Stimulated activated CD8-positive, alpha-beta memory T cell treated with anti-CD3 and anti-CD28 coated beads, Interleukin-2, amount 100 ng/mL, for 48 hours (primary cell): ENCODE measurements around the gene CSRP1.
"Not testable (repeated sequence)": the region's sequence is repeated elsewhere in the genome, so short reads cannot be mapped to it uniquely, and the experiment has no call there.

Experiments
- DNase-seq, 2 donors: peaks; one replicate each; pipeline ENCODE4 v3.0.0-alpha.2; 2020; ENCODE audit warnings: low read depth in 2 of 2

Gene CSRP1

GRCh38 chr1:201478666-201479065, 28.3 kb downstream of the CSRP1 start:
- DNase-seq = not testable (repeated sequence)

GRCh38 chr1:201476670-201477344, 30.1 kb downstream of the CSRP1 start:
- DNase-seq = no peak

GRCh38 chr1:201475915-201476669, 30.8 kb downstream of the CSRP1 start:
- DNase-seq = no peak

- no peak for DNase-seq
Measured at GRCh38 chr1:201475130-201475529, 31.8 kb downstream of the CSRP1 start.

GRCh38 chr1:201473296-201473695, 33.6 kb downstream of the CSRP1 start:
- DNase-seq = no peak

DNA sequence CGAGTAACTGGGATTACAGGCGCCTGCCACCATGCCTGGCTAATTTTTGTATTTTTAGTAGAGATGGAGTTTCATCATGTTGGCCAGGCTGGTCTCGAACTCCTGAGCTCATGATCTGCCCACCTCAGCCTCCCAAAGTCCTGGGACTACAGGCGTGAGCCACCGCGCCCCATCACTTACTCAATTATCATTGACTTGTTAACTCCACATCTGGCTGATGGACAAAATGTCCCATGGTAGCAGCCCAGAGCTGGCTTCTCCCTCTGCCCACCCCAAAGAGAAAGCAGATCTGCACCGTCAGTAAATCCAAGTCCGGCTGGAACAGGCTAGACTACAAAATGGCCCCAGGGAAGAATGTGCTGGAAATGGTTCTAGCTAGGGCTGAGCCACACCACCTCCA, 34.6 kb downstream of the CSRP1 start:
- DNase-seq = not testable (repeated sequence)

DNA sequence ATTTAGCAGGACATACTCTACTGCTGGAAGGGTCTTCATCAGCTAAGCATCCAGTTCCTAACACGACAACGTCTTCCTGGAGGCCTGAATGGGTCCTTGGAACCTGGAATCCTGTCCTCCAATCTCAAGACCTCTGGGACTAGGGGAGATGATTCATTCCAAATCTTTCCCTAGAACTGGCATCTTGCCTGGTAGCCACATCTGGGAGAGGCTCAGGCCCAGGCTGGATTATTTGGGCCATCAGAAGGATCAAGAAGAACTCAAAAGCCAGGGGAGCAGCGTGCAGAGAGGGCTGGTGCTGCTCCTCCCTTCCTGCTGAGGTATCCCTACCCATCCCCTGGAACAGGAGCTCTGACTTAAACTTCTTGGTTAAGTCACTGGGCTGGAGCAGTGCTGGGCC, 35.2 kb downstream of the CSRP1 start:
- no peak for DNase-seq

- DNase-seq = no peak
Measured at GRCh38 chr1:201470581-201470980, 36.3 kb downstream of the CSRP1 start.

- DNase-seq = no peak
Measured at GRCh38 chr1:201469645-201470074, 37.3 kb downstream of the CSRP1 start.

- peak; percentile 33 to 38 for DNase-seq
Measured at GRCh38 chr1:201468844-201469644, 37.9 kb downstream of the CSRP1 start, which contains the start of gene PHLDA3. TSS of gene PHLDA3 (minus strand) at chr1:201469188. CDS start at chr1:201468786, 402 bp downstream.

- DNase-seq = no peak
Measured at GRCh38 chr1:201468501-201468843, 38.5 kb downstream of the CSRP1 start.

GRCh38 chr1:201466492-201466891, 40.4 kb downstream of the CSRP1 start:
- DNase-seq = no peak

DNA sequence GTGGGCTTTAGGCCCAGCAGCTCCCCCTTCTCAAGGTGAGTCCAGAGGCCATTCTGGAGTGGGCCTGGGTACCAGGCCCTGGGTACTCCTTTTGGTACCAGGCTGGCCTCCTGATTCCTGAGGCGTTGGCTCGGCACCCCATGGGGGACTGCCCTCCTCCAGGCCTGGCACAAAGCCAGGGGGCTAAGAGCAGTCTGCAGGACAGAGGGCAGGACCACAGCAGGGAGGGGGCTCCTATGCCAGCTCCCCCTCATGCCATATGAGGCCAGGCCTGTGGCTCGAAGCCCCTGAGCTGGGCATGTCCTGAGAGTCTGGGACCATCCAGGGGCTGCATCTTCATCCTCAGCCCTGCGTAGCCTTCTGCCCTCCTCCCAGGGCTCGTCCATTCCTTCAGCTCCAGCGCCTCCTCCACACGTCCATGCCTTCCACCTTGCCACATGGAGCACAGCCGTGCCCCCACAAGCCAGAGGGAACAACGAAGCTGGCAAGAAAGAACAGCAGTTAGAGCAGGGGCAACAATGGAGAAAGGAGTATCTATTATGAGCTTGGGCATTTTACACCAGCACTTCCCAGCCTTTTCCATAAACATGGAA, 41.1 kb downstream of the CSRP1 start:
- DNase-seq = no peak

GRCh38 chr1:201463071-201463552, 43.8 kb downstream of the CSRP1 start:
- no peak for DNase-seq

GRCh38 chr1:201461645-201462441, 45.1 kb downstream of the CSRP1 start:
- no peak for DNase-seq

GRCh38 chr1:201460814-201461644, 45.9 kb downstream of the CSRP1 start:
- DNase-seq = no peak

DNA sequence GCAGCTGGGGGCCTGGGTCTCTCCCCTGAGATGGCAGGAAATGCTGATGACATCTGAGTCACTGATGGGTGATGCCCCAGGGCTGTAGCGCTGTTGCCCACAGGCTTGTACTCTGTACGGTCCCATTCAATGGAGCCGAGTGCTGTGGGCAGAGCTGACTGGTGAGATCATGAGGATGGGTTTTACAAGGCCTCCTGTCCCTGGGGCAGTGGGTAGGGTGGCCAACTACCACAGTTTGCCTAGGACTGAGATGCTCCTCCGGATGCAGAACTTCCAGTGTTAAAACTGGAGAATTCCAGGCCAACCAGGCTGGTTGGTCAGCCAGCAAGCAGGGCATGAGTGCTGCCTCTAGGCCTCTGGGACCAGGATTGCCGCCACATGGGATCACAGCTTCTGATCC, 47.1 kb downstream of the CSRP1 start:
- DNase-seq = no peak

GRCh38 chr1:201459052-201459451, 47.9 kb downstream of the CSRP1 start:
- no peak for DNase-seq

GRCh38 chr1:201457508-201457960, 49.4 kb downstream of the CSRP1 start:
- DNase-seq = no peak
